Stimulated activated CD4-positive, alpha-beta T cell treated with anti-CD3 and anti-CD28 coated beads, Interleukin-1b, Interleukin-23, amount 100 ng/mL, for 4 hours (primary cell): ENCODE results near the gene AURKB.
A peak's percentile ranks its signal among the peaks of the same experiment; 100 is the strongest.
"Not testable (repeated sequence)": the region's sequence is repeated elsewhere in the genome, so short reads cannot be mapped to it uniquely, and the experiment has no call there.

Experiments
- DNase-seq, 2 donors: peaks; one replicate each; pipeline ENCODE4 v3.0.0-alpha.2; 2020; ENCODE audit warnings: low read depth in 2 of 2

AURKB gene

DNA sequence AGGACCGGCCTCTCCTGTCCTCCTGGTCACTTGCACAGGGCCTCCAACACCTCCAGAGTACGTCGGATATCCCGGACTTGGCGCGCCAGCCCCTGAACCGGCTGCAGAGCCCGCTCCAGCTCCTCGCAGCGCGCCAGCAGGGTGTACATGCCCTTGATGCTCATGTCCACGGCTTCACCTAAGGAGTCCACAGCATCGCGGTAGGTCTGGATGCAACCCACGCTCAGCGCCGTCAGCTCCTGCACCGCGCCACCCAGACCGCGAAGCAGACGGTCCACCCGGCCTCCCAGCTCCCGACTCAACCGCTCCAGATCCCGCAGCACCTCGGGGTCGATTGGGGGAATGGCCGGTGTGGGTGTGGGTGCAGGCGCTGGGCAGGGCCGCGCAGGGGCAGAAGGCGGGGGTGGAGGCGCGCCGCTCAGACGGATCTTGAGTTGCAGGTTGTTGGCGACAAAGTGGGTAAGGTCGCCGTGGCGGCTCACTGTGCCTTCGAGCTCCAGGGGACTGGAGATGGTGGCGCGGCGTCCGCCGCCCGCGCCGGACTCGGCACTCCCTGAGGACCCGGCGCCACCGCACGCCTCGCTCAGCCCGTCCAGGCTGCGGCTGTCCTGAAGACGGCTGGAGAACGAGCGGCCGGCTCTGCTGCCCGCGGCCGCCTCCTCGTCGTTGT, 21.2 kb downstream of the AURKB start:
- no peak for DNase-seq

DNA sequence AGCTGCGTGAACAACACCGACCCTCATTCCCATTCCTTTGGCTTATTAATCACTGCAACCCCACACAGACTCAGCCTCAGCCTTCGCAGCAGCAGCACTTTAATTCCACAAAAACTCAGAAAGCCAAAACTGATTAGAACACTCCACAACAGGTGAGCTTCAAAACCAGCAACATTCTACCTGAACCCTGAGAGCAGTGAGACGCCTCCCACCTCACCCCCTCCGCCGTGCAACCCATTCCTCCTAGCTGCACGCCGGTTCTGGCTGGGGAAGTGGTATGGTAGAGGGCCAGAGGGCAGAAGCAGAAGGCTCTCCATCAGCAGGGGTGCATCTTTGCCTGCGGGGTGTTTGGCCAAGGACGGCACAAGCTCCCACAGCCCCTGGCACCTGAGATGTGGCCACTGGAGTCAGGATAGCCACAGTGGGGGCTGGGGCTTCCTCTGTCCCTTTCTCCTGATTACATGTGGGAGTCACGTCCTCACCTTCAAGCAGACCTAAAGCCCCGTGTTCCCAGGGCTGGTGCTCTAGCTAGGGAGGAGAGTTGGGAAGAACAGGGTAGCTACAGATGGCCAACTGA, 22.0 kb downstream of the AURKB start:
- no peak for DNase-seq

- DNase-seq = peak; percentile 88 to 96
Observed at GRCh38 chr17:8187517-8188262, 22.7 kb downstream of the AURKB start.

DNA sequence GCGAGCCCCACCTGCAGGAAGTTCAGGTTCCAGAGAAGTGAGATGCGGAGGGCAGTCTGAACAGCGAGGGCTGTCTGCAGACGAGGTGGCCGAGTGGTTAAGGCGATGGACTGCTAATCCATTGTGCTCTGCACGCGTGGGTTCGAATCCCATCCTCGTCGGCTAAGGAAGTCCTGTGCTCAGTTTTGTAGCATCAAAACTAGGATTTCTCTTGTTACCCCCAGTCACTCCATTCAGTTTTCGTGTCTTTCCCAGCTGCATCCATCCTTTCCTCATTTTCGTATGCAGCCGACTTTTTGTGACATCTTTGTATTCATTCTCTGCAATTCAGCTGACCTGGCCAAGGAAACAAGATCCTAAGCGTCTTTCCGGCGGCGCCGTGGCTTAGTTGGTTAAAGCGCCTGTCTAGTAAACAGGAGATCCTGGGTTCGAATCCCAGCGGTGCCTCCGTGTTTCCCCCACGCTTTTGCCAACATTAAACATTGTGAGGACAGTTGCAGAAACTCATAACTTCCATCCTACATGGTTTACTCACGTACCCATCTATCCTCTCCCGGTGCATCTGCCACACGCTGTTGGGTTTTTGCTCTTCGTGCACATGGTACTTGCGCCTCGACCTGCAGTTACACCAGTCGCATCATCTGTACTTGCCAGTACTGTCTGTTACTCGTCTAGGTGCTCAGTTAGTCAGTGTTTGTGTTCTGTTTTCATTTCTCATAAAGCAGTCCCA, 23.4 kb downstream of the AURKB start:
- DNase-seq = peak; percentile 94 to 96

- DNase-seq = no peak
Observed at GRCh38 chr17:8186446-8186786, 24.0 kb downstream of the AURKB start.

DNA sequence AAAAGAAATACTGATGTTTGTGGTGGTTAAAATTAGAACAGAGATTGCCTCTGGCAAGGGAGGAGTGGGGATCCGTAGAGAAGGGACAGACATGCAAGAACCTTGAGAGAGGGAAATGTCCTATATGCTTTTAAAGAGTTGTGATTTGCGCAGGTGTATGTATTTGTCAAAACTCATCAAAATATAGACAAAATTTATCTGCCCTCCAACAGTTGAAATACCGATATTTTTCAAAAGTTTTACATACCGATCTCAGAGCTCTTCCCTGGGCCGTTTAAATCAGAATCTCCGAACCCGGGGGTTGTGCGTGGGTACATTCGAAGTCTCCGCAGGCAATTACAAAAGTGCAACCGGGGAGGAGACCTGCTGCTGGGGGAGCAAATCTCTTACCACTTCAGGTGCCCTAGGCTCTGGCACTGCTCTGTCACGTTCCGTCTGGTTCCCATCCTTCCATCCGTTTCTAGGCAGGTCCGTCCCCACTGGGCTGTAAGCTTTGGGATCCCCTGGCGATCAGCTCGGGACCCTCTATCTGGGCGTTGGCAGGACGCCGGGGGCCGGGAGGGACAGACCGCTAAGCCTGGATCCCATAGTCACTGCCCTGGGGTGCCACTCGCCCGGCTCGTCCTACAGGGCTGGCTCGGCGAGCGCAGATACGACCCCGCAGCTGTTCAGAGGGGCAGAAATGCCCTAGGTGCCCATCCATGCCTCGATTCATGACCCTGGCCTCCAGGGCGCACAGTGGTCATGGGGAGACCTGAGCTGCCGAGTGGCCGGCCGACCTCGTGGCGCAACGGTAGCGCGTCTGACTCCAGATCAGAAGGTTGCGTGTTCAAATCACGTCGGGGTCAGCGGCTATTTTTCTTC, 24.6 kb downstream of the AURKB start:
- DNase-seq = peak; percentile 96 to 98

DNA sequence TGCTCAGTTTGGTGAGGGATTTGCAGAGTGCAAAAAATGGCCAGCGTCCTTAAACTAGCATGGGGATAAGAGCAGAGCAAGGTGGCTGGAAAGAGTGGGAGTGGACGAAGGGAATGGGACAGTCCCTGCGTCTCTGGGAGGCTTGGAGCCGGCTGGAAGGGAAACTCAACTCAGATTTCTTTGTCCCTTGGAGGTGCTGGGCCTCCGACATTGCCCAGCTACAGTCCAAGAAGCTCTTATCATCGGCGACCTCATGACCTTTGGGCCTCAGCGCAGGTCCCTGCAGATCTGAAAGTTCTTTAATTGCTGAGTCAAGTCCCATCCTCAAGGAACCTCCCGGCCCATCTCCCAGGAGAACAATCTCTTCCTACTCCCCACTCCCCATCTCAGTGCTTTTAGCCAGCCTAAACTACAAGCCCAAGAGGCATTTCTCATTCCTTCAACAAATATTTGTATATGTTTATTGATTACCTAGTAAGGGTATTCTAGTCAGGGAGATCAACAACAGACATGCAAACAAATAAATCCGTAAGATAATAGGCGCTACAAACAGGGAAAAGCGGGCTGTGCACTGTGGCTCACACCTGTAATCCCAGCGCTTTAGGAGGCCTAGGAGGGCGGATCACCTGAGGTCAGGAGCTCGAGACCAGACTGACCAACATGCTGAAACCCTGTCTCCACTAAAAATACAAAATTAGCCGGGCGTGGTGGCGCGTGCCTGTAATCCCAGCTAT, 33.2 kb downstream of the AURKB start:
- no peak for DNase-seq

GRCh38 chr17:8176197-8176940, 34.0 kb downstream of the AURKB start, which contains the start of gene TMEM107:
TMEM107 (minus strand) TSS chr17:8176380; CDS start chr17:8176286, 94 bp downstream.
- peak; percentile 76 to 77 for DNase-seq

DNA sequence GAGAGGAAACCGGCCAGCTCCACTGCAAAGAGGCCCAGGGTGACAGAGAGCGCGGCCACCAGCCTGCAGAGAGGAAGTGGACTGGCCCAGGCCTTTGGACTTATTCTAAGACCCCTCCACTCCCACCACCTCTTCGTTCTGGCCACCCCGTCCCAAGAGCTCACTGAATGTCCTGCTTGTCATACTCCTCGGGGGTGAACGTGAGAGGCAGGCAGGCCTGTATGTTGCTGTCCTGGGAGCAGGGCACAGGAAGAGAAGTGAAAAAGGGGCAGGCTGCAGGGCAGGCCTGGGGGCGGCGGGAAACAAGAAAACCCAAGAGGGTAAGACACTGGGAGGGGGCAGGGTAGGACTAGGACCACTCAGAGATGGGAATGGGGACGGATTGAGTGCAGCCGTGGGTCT, 34.6 kb downstream of the AURKB start:
- no peak for DNase-seq

DNA sequence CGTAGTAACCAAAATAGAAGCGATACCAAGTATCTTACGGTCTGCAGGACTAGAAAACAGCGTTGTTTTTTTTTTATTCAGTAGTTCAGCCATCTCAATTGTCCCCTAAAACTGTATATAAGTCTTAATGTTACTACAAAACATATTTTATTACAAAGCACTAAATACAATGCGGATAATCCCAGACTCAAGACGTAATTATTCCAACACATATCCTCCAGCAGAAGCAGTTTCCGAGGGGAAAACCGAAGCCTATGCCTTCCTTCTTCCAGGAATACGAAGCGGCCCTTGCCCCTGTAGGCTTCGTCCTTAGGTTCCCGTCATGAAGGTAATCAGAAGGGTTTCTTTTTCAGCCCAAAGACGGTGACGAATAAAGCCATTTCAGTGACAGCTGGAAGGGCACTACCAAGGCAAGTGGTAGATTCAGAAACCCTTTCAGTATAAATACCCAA, 36.5 kb downstream of the AURKB start:
- no peak for DNase-seq

- peak; percentile 50 to 69 for DNase-seq
Observed at GRCh38 chr17:8173056-8173870, 37.1 kb downstream of the AURKB start.

- not testable (repeated sequence) for DNase-seq
Observed at GRCh38 chr17:8170186-8170585, 40.2 kb downstream of the AURKB start.

- no peak for DNase-seq
Observed at GRCh38 chr17:8167526-8167925, 42.8 kb downstream of the AURKB start.

DNA sequence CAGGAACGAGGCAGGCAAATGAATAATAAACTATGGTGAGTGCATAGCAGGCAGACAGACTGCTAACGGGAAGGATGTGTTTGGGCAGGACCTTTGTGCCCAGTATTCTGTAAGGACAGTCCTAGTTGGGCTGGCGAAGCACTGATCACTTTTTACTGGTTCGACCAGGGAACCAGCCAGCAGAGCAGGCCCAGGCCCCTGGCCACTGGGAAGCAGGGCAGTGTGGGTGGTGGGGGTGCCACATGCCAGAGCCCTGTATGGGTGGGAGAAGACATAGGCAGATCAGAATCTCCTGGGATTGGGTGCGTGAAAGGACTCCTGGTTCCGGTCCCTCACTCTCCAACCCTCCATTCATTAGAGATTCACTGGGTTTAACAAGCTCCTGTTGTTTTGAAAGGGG, 43.6 kb downstream of the AURKB start:
- DNase-seq = no peak

DNA sequence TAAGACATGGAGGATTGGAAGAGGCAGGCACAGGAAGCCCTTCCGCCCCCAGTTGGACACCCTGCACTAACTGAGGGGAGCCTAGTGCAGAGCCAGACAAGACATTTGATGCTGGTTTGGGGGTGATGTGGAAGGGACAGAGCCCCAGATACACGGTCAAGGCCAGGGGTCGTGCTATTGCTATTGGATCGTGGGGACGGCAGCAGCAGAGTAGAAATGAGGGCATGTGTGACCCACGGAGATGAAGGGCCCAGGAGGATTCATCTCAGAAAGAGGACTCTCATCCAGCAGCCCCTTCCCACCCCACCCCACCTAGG, 45.6 kb downstream of the AURKB start:
- no peak for DNase-seq

DNA sequence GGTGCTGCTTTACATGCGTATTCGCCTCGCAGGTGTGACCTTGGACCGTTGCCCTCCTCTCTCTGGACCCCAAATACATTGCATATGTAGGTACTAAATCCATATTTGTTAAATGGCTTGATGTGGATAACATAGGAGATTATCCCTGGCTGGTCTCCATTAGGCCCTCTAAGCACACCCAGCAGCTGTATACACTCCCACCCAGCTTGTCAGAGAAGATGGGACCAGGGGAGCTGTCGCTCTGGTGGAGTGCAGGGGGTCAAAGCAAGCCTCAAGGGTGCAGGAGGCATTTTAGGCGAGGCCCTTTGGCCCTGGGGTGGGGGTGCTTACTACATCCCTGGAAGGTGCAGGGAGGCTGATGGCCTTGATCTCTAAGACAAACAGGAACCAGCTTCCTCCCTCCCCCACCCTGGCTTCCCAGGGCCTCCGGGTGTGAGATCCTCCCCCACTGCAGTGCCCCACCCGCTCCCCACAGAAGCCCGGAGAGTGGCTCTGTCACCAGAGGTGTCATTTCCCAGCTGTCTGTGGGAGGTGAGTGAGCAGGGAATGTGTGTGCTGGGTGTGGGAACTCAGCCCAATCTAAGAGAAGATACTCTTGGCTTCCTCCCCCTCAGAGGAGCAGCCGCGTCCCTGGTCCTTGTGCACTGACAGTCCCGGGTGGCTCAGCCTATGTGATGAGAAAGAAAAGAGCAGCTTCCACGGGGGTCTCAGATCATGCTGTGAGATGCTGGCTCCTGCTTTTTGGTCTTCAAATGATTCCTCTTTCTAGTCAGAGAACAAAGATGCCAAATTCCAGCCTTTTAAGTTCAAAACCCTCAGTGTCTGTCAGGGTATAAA, 46.2 kb downstream of the AURKB start:
- peak; percentile 45 to 47 for DNase-seq

DNA sequence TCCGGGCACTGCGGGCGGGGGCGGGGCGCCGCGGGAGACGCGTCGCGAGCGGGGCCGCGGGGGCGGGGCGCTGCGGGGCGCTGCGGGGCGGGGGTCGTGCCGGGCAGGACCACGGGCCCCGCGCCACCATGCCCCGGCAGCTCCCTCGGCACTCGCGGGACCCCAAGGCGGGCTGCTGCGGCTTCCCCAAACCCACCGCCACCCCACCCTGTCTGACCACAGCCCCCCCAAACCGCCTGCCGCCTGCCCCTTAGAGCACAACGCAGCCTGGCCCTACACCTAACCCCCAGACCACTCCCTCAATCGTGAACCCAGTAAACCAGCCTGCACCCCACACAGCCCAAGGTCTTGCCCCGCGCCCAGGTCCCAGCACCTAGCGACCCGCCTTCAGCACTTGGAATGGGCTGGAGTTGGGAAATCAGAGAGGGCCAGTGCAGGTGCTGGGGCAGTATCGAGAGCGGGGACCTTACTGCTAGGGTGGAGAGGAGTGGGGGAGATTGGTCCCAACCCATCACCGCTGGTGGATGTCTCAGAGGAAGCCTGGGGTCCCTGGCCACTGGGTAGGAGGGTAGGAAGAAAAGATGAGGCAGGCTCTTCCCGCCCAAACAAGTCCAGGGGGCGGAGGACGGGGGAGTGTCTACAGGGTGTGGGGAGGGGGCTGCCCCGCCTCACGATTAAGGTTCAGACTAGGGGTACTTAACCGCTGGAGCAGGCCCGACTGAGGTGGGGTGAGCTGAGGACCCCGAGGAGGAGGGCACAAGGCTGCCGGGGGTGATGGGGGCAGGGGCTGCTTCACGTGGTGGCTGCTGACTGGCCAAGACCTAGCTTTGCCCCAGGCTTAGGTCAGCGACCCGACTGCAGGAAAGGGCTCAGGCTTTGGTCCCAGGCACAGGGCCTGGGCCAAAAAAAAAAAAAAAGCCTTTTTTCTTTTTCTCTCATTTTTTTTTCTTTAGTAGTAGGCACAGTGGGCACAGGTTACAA, 47.1 kb downstream of the AURKB start:
- peak in 1 of 2 donors; percentile 77 for DNase-seq
